Adrenal gland (tissue), 12 donors: ENCODE results near the gene RBPMS2. TPM values are rescaled to one million over a fixed set of nuclear protein-coding genes. Genes with fewer than 3 reads are reported as not detected.

ENCODE experiments used
- DNase-seq, 7 donors: peaks; one replicate each; pipeline ENCODE4 v3.0.0-alpha.2; 2019 to 2020
- H3K27ac ChIP-seq, 5 donors: fragments of 200-600 bp; sonication (generic) in 4 of 5; 1 replicate in 3 of 5; 2 replicates in 2 of 5; pipeline versions ENCODE4 v1.5.1 to v1.8.0; 2016 to 2020; ENCODE audit warnings: mild to moderate bottlenecking in 1 of 5
- H3K27me3 ChIP-seq: fragments of 200-600 bp; 2 replicates; pipeline ENCODE4 v1.8.0; 2021
- H3K36me3 ChIP-seq, 2 donors: fragments of 200-600 bp; replicated peaks in 1 of 2; 1 replicate in 1 of 2; 2 replicates in 1 of 2; pipeline versions ENCODE4 v1.5.1 to v1.8.0; 2018 to 2022
- H3K4me1 ChIP-seq, 2 donors: fragments of 200-600 bp; replicated peaks in 1 of 2; 1 replicate in 1 of 2; 2 replicates in 1 of 2; pipeline versions ENCODE4 v1.5.1 to v1.8.0; 2018 to 2021
- H3K4me3 ChIP-seq, 4 donors: fragments of 200-600 bp; sonication (generic) in 3 of 4; one replicate each; pipeline ENCODE4 v1.5.1; 2016 to 2018
- H3K9me3 ChIP-seq, 3 donors: fragments of 200-600 bp; sonication (generic) in 1 of 3; replicated peaks in 1 of 3; 1 replicate in 2 of 3; 2 replicates in 1 of 3; pipeline versions ENCODE4 v1.5.1 to v1.8.0; 2016 to 2021
- CTCF ChIP-seq, 6 experiments: fragments of 450-650 bp in 4 of 6; fragments of 200-600 bp in 2 of 6; sonication (generic) in 1 of 6; IDR thresholded peaks; 1 replicate in 5 of 6; 2 replicates in 1 of 6; pipeline versions ENCODE4 v1.5.1 to v1.8.0; 2016 to 2021; ENCODE audit warnings: antibody characterized with exemption in 6 of 6, mild to moderate bottlenecking in 2 of 6, moderate library complexity in 1 of 6
- POLR2A ChIP-seq, 2 donors: fragments of 450-650 bp; IDR thresholded peaks; one replicate each; pipeline ENCODE4 v1.6.1; 2017; ENCODE audit warnings: antibody characterized with exemption in 2 of 2, mild to moderate bottlenecking in 2 of 2, moderate library complexity in 1 of 2
- WGBS, 4 donors: extraction: QIAGEN DNeasy Blood & Tissue Kit in 2 of 4; methylation state at CpG; one replicate each; pipeline versions ENCODE4 v1.1.5 to v1.1.7; 2013 to 2017; 5-methylcytosine and 5-hydroxymethylcytosine counted together
- intact Hi-C, 2 donors: fragments of 100-400 bp; cut with DNase I; formaldehyde crosslinking; loops; one replicate each; pipeline versions ENCODE4 v1.14.1 to v1.15.0; 2022 to 2023
- polyA plus RNA-seq, 3 donors: library from polyadenylated mRNA; stranded (reverse); fragments of 200-250 nt in 2 of 3; fragments of 350-450 nt in 1 of 3; fragmentation: Illumina TruSeq in 1 of 3; extraction: RNeasy Lipid Tissue Mini Kit (QIAGEN cat#74804) in 1 of 3; gene quantifications; one replicate each; pipeline ENCODE4 v1.2.3, GENCODE V29; 2013 to 2014
- total RNA-seq, 9 donors: library from RNA; depleted of rRNA in 4 of 9; stranded (reverse); fragments of >200 nt in 4 of 9; fragments of 120-200 nt in 1 of 9; fragmentation: NEBNext Ultra II Directional in 1 of 9; extraction: Animal tissue kit (Norgen Biotek cat#: 25700) in 1 of 9; gene quantifications; one replicate each; pipeline versions ENCODE4 v1.1.0 to v1.2.4, GENCODE V29; 2013 to 2023
- donor health status: healthy with polysubstance abuse.
- donor health status: Bipolar disorder and iron deficiency.
- donor health status: DM: yes; HTN: yes; CAD: no.
- donor health status: DM: no; HTN: no; CAD: no.
- donor health status: DM: no; HTN: no; CAD: no.
- donor health status: DM: yes; HTN: yes; CAD: no.

RBPMS2 gene
- total and polyA plus RNA-seq, 12 donors, result 0.39 to 6.3 (median 4.0) TPM; not detected in 1

- H3K4me3 ChIP-seq, result no peak overlapping the region
- no peaks in the 10 kb centered on the region for H3K4me1 ChIP-seq
- no peaks in the 10 kb centered on the region for H3K36me3 ChIP-seq
- H3K27me3 ChIP-seq, result no peaks in the 10 kb centered on the region
- TF ChIP-seq CTCF (IDR thresholded peaks at IDR 0.05) (no peak), POLR2A (IDR thresholded peaks at IDR 0.05) (no peak)
- intact Hi-C loops, result no loop called here
- H3K9me3 ChIP-seq, result no peaks in the 10 kb centered on the region
- WGBS, 4 donors, result 80 to 84% (median 83%) methylated on average over 3 of the region's 3 CpGs
- DNase-seq, result no peak
- no peak overlapping the region for H3K27ac ChIP-seq
Measured at GRCh38 chr15:64772488-64772887, 2.9 kb downstream of the RBPMS2 start.

GRCh38 chr15:64770626-64771025 lies 4.8 kb downstream of the RBPMS2 start:
- H3K27ac ChIP-seq, result no peak overlapping the region

GRCh38 chr15:64767203-64767602 lies 8.2 kb downstream of the RBPMS2 start:
- 87 to 92% (median 90%) methylated on average over 4 to 7 of the region's 7 CpGs for WGBS, 4 donors
- H3K4me3 ChIP-seq, result no peak overlapping the region
- H3K27me3 ChIP-seq, result no peaks in the 10 kb centered on the region
- H3K36me3 ChIP-seq, result no peaks in the 10 kb centered on the region
- DNase-seq, result no peak
- no peaks in the 10 kb centered on the region for H3K4me1 ChIP-seq
- TF ChIP-seq POLR2A (IDR thresholded peaks at IDR 0.05) (no peak), CTCF (IDR thresholded peaks at IDR 0.05) (no peak)
- H3K9me3 ChIP-seq, result no peaks in the 10 kb centered on the region
- H3K27ac ChIP-seq, result no peak overlapping the region
- intact Hi-C loops, result no loop called here

More at GRCh38 chr15:64770626-64771025, 4.8 kb downstream of the RBPMS2 start:
- no peaks in the 10 kb centered on the region for H3K36me3 ChIP-seq
- intact Hi-C loops, result no loop called here
- H3K27me3 ChIP-seq, result no peaks in the 10 kb centered on the region
- 58 to 89% (median 84%) methylated on average over 2 of the region's 2 CpGs for WGBS, 4 donors
- H3K4me1 ChIP-seq, result no peaks in the 10 kb centered on the region
- no peak for TF ChIP-seq CTCF (IDR thresholded peaks at IDR 0.05)
- TF ChIP-seq POLR2A (IDR thresholded peaks at IDR 0.05), result no peak
- no peak for DNase-seq
- H3K9me3 ChIP-seq, result no peaks in the 10 kb centered on the region
- H3K4me3 ChIP-seq, result no peak overlapping the region

GRCh38 chr15:64766058-64766457 lies 9.3 kb downstream of the RBPMS2 start:
- no peaks in the 10 kb centered on the region for H3K9me3 ChIP-seq
- no peak overlapping the region for H3K27ac ChIP-seq
- 75 to 80% (median 78%) methylated on average over 7 to 8 of the region's 8 CpGs for WGBS, 4 donors
- H3K27me3 ChIP-seq, result no peaks in the 10 kb centered on the region
- no peak overlapping the region for H3K4me3 ChIP-seq
- H3K4me1 ChIP-seq, result no peaks in the 10 kb centered on the region
- no peaks in the 10 kb centered on the region for H3K36me3 ChIP-seq
- intact Hi-C loops, result no loop called here
- DNase-seq, result no peak
- TF ChIP-seq POLR2A (IDR thresholded peaks at IDR 0.05), result no peak
- TF ChIP-seq CTCF (IDR thresholded peaks at IDR 0.05), result no peak
